ENCODE data around the gene CCDC85C.

GRCh38 chr14:99562856-99563748 lies 40.9 kb downstream of the CCDC85C start:
- TF ChIP-seq, protein P1, sequence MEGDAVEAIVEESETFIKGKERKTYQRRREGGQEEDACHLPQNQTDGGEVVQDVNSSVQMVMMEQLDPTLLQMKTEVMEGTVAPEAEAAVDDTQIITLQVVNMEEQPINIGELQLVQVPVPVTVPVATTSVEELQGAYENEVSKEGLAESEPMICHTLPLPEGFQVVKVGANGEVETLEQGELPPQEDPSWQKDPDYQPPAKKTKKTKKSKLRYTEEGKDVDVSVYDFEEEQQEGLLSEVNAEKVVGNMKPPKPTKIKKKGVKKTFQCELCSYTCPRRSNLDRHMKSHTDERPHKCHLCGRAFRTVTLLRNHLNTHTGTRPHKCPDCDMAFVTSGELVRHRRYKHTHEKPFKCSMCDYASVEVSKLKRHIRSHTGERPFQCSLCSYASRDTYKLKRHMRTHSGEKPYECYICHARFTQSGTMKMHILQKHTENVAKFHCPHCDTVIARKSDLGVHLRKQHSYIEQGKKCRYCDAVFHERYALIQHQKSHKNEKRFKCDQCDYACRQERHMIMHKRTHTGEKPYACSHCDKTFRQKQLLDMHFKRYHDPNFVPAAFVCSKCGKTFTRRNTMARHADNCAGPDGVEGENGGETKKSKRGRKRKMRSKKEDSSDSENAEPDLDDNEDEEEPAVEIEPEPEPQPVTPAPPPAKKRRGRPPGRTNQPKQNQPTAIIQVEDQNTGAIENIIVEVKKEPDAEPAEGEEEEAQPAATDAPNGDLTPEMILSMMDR (IDR thresholded peaks at IDR 0.05), result peak in 5 of 7 experiments; percentile 14 to 73 (median 49)
- TF ChIP-seq POLR2AphosphoS5 (IDR thresholded peaks at IDR 0.05) (peak; percentile 37 to 91 (median 85)), EP300 (IDR thresholded peaks at IDR 0.05) (no peak)
